ENCODE measurements around the gene HHIPL1. TPM values are rescaled to one million over a fixed set of nuclear protein-coding genes. Genes with fewer than 3 reads are reported as not detected.

The HHIPL1 gene
- total and polyA plus RNA-seq, 2 of the 8 experiments (the other 6 are each of a cell fraction or from before 2014, with no cell fraction given), result 1.5 to 2.6 TPM

DNA sequence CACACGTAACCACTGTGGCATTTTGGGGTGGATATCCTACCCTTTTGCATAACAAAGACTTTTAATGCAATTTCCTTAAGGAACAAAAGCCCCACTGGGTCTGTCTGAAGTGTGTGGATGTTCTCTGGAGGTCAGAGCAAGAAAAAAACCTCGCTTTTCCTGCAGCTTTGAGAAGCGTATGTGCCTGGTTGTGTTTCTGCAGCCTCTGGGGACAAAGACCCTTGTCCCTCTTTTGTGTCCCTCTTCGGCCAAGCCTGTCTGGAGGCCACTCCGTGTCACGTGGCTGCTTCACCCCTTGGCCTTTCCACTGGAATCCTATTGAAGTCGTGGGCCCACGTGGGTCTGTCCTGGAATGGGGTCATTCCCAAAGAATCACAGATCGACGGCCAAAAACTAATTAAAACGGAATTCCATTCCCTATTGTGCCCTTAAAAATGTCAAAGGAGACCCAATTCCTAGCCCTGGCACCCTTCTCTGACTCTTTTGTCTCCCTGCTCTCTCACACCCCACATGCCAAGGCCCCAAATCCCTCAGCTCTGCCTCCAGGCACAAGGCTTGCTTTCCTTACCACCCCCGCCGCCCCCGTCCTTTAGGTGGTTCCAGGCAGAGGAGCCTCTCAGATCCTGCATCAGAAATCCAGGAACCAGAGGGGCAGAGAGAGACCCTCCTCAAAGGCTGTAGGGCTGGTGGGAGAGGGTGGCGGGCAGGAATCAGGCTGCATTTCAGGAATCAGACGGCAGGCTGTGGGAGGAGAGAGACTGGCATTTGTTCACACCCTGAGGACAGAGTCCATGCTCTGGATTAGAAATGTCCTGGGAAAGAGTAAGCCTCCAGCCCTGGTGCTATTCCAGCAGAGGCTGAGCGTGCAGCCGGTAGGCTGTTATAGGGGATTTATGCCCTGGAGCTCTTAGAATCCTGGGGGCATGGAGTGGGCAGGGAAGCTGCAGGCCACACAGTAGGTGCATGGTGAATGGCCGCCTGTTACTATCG, 26.6 kb downstream of the HHIPL1 start (continued):
- no peak for TF ChIP-seq SUZ12 (IDR thresholded peaks at IDR 0.05; ENCODE audit: low read length)
- no peak for TF ChIP-seq TBP (IDR thresholded peaks at IDR 0.05; ENCODE audit: low read depth, low read length)
- no peak for TF ChIP-seq FOSL1 (IDR thresholded peaks at IDR 0.05; ENCODE audit: insufficient read depth, low read depth, low read length)
- no peak for TF ChIP-seq SIX5 (IDR thresholded peaks at IDR 0.05; ENCODE audit: low read depth, low read length)
- TF ChIP-seq SP2 (IDR thresholded peaks at IDR 0.05; ENCODE audit: low read length), result no peak
- no peak for TF ChIP-seq RNF2 (IDR thresholded peaks at IDR 0.05; ENCODE audit: borderline replicate concordance, low read depth, low read length, missing control alignments, poor library complexity, severe bottlenecking)
- no peak for TF ChIP-seq TAF7 (optimal IDR thresholded peaks at IDR 0.05; ENCODE audit: borderline replicate concordance, low read depth, low read length)
- no peak for TF ChIP-seq NRF1 (IDR thresholded peaks at IDR 0.05; ENCODE audit: low read depth, low read length)
- no peak; the same call in 1 of the 2 replicates for TF ChIP-seq EGR1 (IDR thresholded peaks at IDR 0.05; ENCODE audit: borderline replicate concordance, low read depth, low read length)

Data from H1 (cell line).